H1 (cell line): ENCODE results near the gene HM13. TPM values are rescaled to one million over a fixed set of nuclear protein-coding genes. Genes with fewer than 3 reads are reported as not detected.

Experiments
- CTCF ChIA-PET: fragments of 300-600 bp; sonication (Branson Sonifier 250); formaldehyde crosslinking; loops from one replicate; lab custom pipeline; 2021; ENCODE audit not compliant: partially characterized antibody; lab: Charles Lee
- POLR2A ChIA-PET: fragments of 300-600 bp; sonication (Branson Sonifier 250); formaldehyde crosslinking; loops from one replicate; lab custom pipeline; 2021; ENCODE audit warnings: inconsistent platforms; ENCODE audit not compliant: partially characterized antibody; lab: Charles Lee
- DNase-seq, 2 experiments: peaks; one replicate each; pipeline versions ENCODE4 v3.0.0 to v3.0.0-alpha.2; 2010 to 2022; ENCODE audit warnings: low spot score in 2 of 2, low read depth in 1 of 2, mixed read lengths in 1 of 2
- FAIRE-seq: peaks from 2 replicates; lab custom pipeline; 2011; peaks lifted over from hg19 to GRCh38; lab: Jason Lieb, UNC
- H2AFZ ChIP-seq: 2 replicates; pipeline ENCODE4 v1.8.1; 2012; ENCODE audit warnings: low read length, inconsistent platforms
- H2AK5ac ChIP-seq: 2 replicates; pipeline ENCODE4 v1.6.1; 2013; ENCODE audit warnings: low read depth, low read length
- H2BK120ac ChIP-seq: replicated peaks from 2 replicates; pipeline ENCODE3; 2013; ENCODE audit warnings: low read depth, low read length, inconsistent platforms
- H2BK12ac ChIP-seq: 2 replicates; pipeline ENCODE4 v1.6.1; 2013; ENCODE audit warnings: low read depth, low read length
- H2BK15ac ChIP-seq: 2 replicates; pipeline ENCODE4 v1.6.1; 2013; ENCODE audit warnings: low read length
- H2BK20ac ChIP-seq: 2 replicates; pipeline ENCODE4 v1.6.1; 2013; ENCODE audit warnings: low read length
- H2BK5ac ChIP-seq: 2 replicates; pipeline ENCODE4 v1.6.1; 2013; ENCODE audit warnings: low read depth, low read length
- H3K14ac ChIP-seq: 2 replicates; pipeline ENCODE4 v1.6.1; 2013; ENCODE audit warnings: inconsistent platforms; ENCODE audit not compliant: insufficient read length
- H3K18ac ChIP-seq: 2 replicates; pipeline ENCODE4 v1.6.1; 2013; ENCODE audit warnings: low read length; ENCODE audit errors: extremely low read depth
- H3K23ac ChIP-seq: 2 replicates; pipeline ENCODE4 v1.6.1; 2013; ENCODE audit warnings: inconsistent platforms; ENCODE audit not compliant: insufficient read length
- H3K23me2 ChIP-seq: 2 replicates; pipeline ENCODE4 v1.6.1; 2013; ENCODE audit warnings: low read depth, low read length
- H3K27ac ChIP-seq: 2 replicates; pipeline ENCODE4 v1.6.1; 2011; ENCODE audit warnings: low read depth, low read length, inconsistent platforms
- H3K27me3 ChIP-seq, 4 experiments: replicated peaks in 1 of 4; 1 replicate in 1 of 4; 2 replicates in 3 of 4; pipeline versions ENCODE4 v1.6.1 to v1.8.1; 2011 to 2013; ENCODE audit warnings: low read length in 3 of 4, mild to moderate bottlenecking in 3 of 4, inconsistent platforms in 2 of 4, mixed read lengths in 2 of 4, moderate library complexity in 1 of 4; ENCODE audit not compliant: control insufficient read depth in 3 of 4, insufficient read depth in 3 of 4; ENCODE audit errors: extremely low read depth in 1 of 4
- H3K36me3 ChIP-seq, 4 experiments: 2 replicates each; pipeline versions ENCODE4 v1.6.1 to v1.8.1; 2011 to 2013; ENCODE audit warnings: mild to moderate bottlenecking in 4 of 4, low read length in 3 of 4, moderate library complexity in 2 of 4, control low read depth in 1 of 4, inconsistent platforms in 1 of 4; ENCODE audit not compliant: insufficient read depth in 4 of 4, control insufficient read depth in 2 of 4
- H3K4ac ChIP-seq: replicated peaks from 2 replicates; pipeline ENCODE3; 2013; ENCODE audit warnings: low read length, low read depth, mixed read lengths, inconsistent platforms; ENCODE audit not compliant: insufficient read length
- H3K4me1 ChIP-seq, 4 experiments: replicated peaks in 1 of 4; 1 replicate in 1 of 4; 2 replicates in 3 of 4; pipeline versions ENCODE4 v1.6.1 to v1.8.1; 2011 to 2013; ENCODE audit warnings: low read length in 3 of 4, inconsistent platforms in 2 of 4, mixed read lengths in 1 of 4; ENCODE audit not compliant: insufficient read depth in 4 of 4, control insufficient read depth in 3 of 4
- H3K4me2 ChIP-seq, 2 experiments: 2 replicates each; pipeline versions ENCODE4 v1.6.1 to v1.8.1; 2011 to 2013; ENCODE audit warnings: low read depth in 2 of 2, low read length in 2 of 2, control low read depth in 1 of 2, inconsistent platforms in 1 of 2, mild to moderate bottlenecking in 1 of 2; ENCODE audit not compliant: insufficient read depth in 1 of 2
- H3K4me3 ChIP-seq, 4 experiments: fragments of 200-600, 300-600 bp in 1 of 4; sonication (generic), shearing (Covaris generic), sonication (Bioruptor Twin) in 1 of 4; 2 replicates each; pipeline versions ENCODE4 v1.5.1 to v1.8.1; 2011 to 2016; ENCODE audit warnings: low read length in 4 of 4, low read depth in 3 of 4, control low read depth in 2 of 4, inconsistent platforms in 2 of 4, mild to moderate bottlenecking in 2 of 4, mixed read lengths in 1 of 4, moderate library complexity in 1 of 4; ENCODE audit not compliant: insufficient read depth in 2 of 4; ENCODE audit errors: extremely low read depth in 1 of 4
- H3K56ac ChIP-seq: replicated peaks from 2 replicates; pipeline ENCODE3; 2013; ENCODE audit warnings: low read depth, mild to moderate bottlenecking, mixed read lengths, low read length, inconsistent platforms; ENCODE audit not compliant: insufficient read length
- H3K79me1 ChIP-seq: 2 replicates; pipeline ENCODE4 v1.6.1; 2013; ENCODE audit warnings: low read depth, low read length, control low read depth
- H3K79me2 ChIP-seq, 2 experiments: 2 replicates each; pipeline versions ENCODE4 v1.6.1 to v1.8.1; 2012 to 2013; ENCODE audit warnings: low read length in 2 of 2, mild to moderate bottlenecking in 2 of 2, inconsistent platforms in 1 of 2; ENCODE audit not compliant: insufficient read depth in 2 of 2, control insufficient read depth in 1 of 2
- H3K9ac ChIP-seq, 4 experiments: replicated peaks in 1 of 4; 1 replicate in 1 of 4; 2 replicates in 3 of 4; pipeline versions ENCODE4 v1.6.1 to v1.8.1; 2011 to 2013; ENCODE audit warnings: low read depth in 3 of 4, low read length in 3 of 4, control low read depth in 2 of 4, mild to moderate bottlenecking in 2 of 4, moderate library complexity in 2 of 4, inconsistent platforms in 1 of 4; ENCODE audit errors: extremely low read depth in 1 of 4
- H3K9me3 ChIP-seq, 2 experiments: 2 replicates each; pipeline versions ENCODE4 v1.6.1 to v1.8.1; 2012 to 2013; ENCODE audit warnings: mild to moderate bottlenecking in 2 of 2, moderate library complexity in 2 of 2, control low read depth in 1 of 2, inconsistent platforms in 1 of 2, low read depth in 1 of 2, low read length in 1 of 2, mixed read lengths in 1 of 2; ENCODE audit not compliant: insufficient read depth in 2 of 2
- H4K20me1 ChIP-seq, 2 experiments: replicated peaks in 1 of 2; 2 replicates each; pipeline versions ENCODE3 to v1.8.1; 2011 to 2013; ENCODE audit warnings: inconsistent platforms in 2 of 2, low read length in 2 of 2, mild to moderate bottlenecking in 1 of 2; ENCODE audit not compliant: insufficient read depth in 2 of 2, control insufficient read depth in 1 of 2
- H4K5ac ChIP-seq: 2 replicates; pipeline ENCODE4 v1.6.1; 2013; ENCODE audit warnings: low read length, low read depth, mixed read lengths, inconsistent platforms; ENCODE audit not compliant: insufficient read length
- H4K8ac ChIP-seq: 2 replicates; pipeline ENCODE4 v1.8.0; 2013; ENCODE audit warnings: mild to moderate bottlenecking, moderate library complexity, low read length, inconsistent platforms; ENCODE audit not compliant: insufficient read depth; ENCODE audit errors: extremely low read depth
- H4K91ac ChIP-seq: replicated peaks from 2 replicates; pipeline ENCODE3; 2013; ENCODE audit warnings: low read length, mixed read lengths, inconsistent platforms; ENCODE audit not compliant: insufficient read length
- CEBPB ChIP-seq: IDR thresholded peaks from 2 replicates; pipeline ENCODE4 v1.6.1; 2012; ENCODE audit warnings: low read depth, low read length
- CREB1 ChIP-seq: IDR thresholded peaks from 2 replicates; pipeline ENCODE4 v1.6.1; 2012; ENCODE audit warnings: inconsistent platforms
- CTBP2 ChIP-seq: IDR thresholded peaks from 2 replicates; pipeline ENCODE4 v1.7.0; 2011; ENCODE audit warnings: borderline replicate concordance, mild to moderate bottlenecking, moderate library complexity, mixed read lengths, low read length; ENCODE audit not compliant: insufficient read depth, insufficient read length
- E2F6 ChIP-seq: IDR thresholded peaks from 2 replicates; pipeline ENCODE4 v1.6.1; 2012; ENCODE audit warnings: inconsistent platforms
- EZH2 ChIP-seq: fragments of 200-600 bp; sonication (generic); IDR thresholded peaks from 2 replicates; pipeline ENCODE4 v1.7.1; 2012; ENCODE audit warnings: low read depth, mild to moderate bottlenecking, moderate library complexity, low read length, inconsistent platforms; ENCODE audit not compliant: severe bottlenecking
- MAX ChIP-seq: IDR thresholded peaks from 2 replicates; pipeline ENCODE4 v1.6.1; 2012; ENCODE audit warnings: inconsistent platforms
- POLR2A ChIP-seq, 2 experiments: IDR thresholded peaks; 1 replicate in 1 of 2; 2 replicates in 1 of 2; pipeline ENCODE4 v1.6.1; 2011; ENCODE audit warnings: low read depth in 2 of 2, low read length in 2 of 2, mild to moderate bottlenecking in 2 of 2; ENCODE audit errors: control extremely low read depth in 1 of 2
- USF2 ChIP-seq: IDR thresholded peaks from 2 replicates; pipeline ENCODE4 v1.6.1; 2011; ENCODE audit warnings: low read length, improper control_type of control experiment
- WGBS, 2 experiments: shearing (Covaris generic) in 1 of 2; methylation state at CpG; one replicate each; pipeline versions ENCODE4 v1.1.6 to v1.1.7; 2013 to 2015; ENCODE audit warnings: low lambda C conversion rate in 2 of 2, mixed read lengths in 2 of 2, inconsistent platforms in 1 of 2, low coverage in 1 of 2, missing lambda C conversion rate in 1 of 2; ENCODE audit not compliant: insufficient replicate concordance in 2 of 2, insufficient coverage in 1 of 2, insufficient read length in 1 of 2; ENCODE audit errors: extremely low coverage in 1 of 2, missing lambda C conversion rate in 1 of 2; 5-methylcytosine and 5-hydroxymethylcytosine counted together
- polyA plus RNA-seq, 7 experiments: library from polyadenylated mRNA; depleted of rRNA in 3 of 7; stranded (reverse) in 5 of 7; unstranded in 2 of 7; fragments of >200 nt in 5 of 7; fragments of 200-250 nt in 2 of 7; gene quantifications; 1 replicate in 5 of 7; 2 replicates in 1 of 7; 4 replicates in 1 of 7; pipeline versions ENCODE4 v1.2.1 to v1.2.3, GENCODE V29; 2011 to 2013; ENCODE audit warnings: missing spikeins in 2 of 7, mixed read lengths in 2 of 7
- total RNA-seq: library from RNA; stranded (reverse); fragmentation: NEBNext Ultra II Directional; extraction: Animal tissue kit (Norgen Biotek cat#: 25700); gene quantifications from 2 replicates; pipeline ENCODE4 v1.2.1, GENCODE V29; 2021

The HM13 gene
- total and polyA plus RNA-seq, 2 of the 8 experiments (the other 6 are each of a cell fraction or from before 2014, with no cell fraction given), result 118 to 183 TPM

- H3K79me1 ChIP-seq, result no peaks in the 10 kb centered on the region
- H4K5ac ChIP-seq, result peak overlapping the region; percentile 44
- peak overlapping the region; percentile 40; the same call in 1 of the 2 replicates for H2BK15ac ChIP-seq
- no peak overlapping the region for H3K14ac ChIP-seq
- H3K4me1 ChIP-seq, result peaks cover 19 to 41% (median 31%) of the 10 kb centered on the region in 4 experiments
- peak overlapping the region; percentile 72 to 99 (median 88) for H3K4me3 ChIP-seq
- WGBS, 2 experiments, result 31% methylated on average over 8 of the region's 8 CpGs; no CpG with 5 or more reads in 1 of the 2 experiments
- peaks cover 0 to 9% of the 10 kb centered on the region in 2 experiments for H4K20me1 ChIP-seq
- peaks cover 10% of the 10 kb centered on the region for H3K23me2 ChIP-seq
- H2BK12ac ChIP-seq, result peak overlapping the region; percentile 83
- H3K27me3 ChIP-seq, result peaks cover 0 to 4% (median 0%) of the 10 kb centered on the region in 4 experiments; a peak in 2 of 7 replicates
- H3K56ac ChIP-seq, result no peak overlapping the region
- H3K18ac ChIP-seq, result peak overlapping the region; percentile 1
- FAIRE-seq, result no peak
- peak overlapping the region; percentile 35 for H4K91ac ChIP-seq
- peak overlapping the region; percentile 64; the same call in 1 of the 2 replicates for H4K8ac ChIP-seq
- DNase-seq, result peak in 1 of 2 experiments; percentile 62
- peak overlapping the region; percentile 26 for H2BK120ac ChIP-seq
- H2AFZ ChIP-seq, result no peak overlapping the region
- no peaks in the 10 kb centered on the region for H3K9me3 ChIP-seq
- H3K4ac ChIP-seq, result peak overlapping the region; percentile 49
- peak overlapping the region; percentile 12; the same call in 1 of the 2 replicates for H3K27ac ChIP-seq
- peak overlapping the region; percentile 67 for H2BK20ac ChIP-seq
- H2BK5ac ChIP-seq, result peak overlapping the region; percentile 86; the same call in 1 of the 2 replicates
- no peak overlapping the region for H3K23ac ChIP-seq
- peak overlapping the region; percentile 80 to 88 for H3K4me2 ChIP-seq
- peak overlapping the region; percentile 16 to 95 (median 52) for H3K9ac ChIP-seq
- H3K36me3 ChIP-seq, result peaks cover 0 to 11% (median 0%) of the 10 kb centered on the region in 4 experiments; a peak in 1 of 8 replicates
- POLR2A ChIA-PET, result interaction anchor here (0.6 to 26.1 kb wide), 17 partner anchors 8 to 134 kb away, joined by 3 to 1033 read pairs (median 3); partner anchors contain the start of gene BCL2L1
- peak overlapping the region; percentile 87; the same call in 1 of the 2 replicates for H2AK5ac ChIP-seq
- CTCF ChIA-PET, result interaction anchor here (0.6 to 32.8 kb wide), 3 partner anchors 14 to 41 kb away, joined by 3 to 1559 read pairs (median 5); no protein-coding TSS in a partner anchor
- peaks cover 8 to 20% of the 10 kb centered on the region in 2 experiments; a peak in 3 of 4 replicates for H3K79me2 ChIP-seq
- TF ChIP-seq POLR2A (IDR thresholded peaks at IDR 0.05; ENCODE audit: control extremely low read depth in 1 of 2, low read depth in 2 of 2, low read length in 2 of 2), result peak in 1 of 2 experiments; percentile 73; a peak in 2 of 3 replicates
- no peak for TF ChIP-seq E2F6
- TF ChIP-seq CEBPB, result peak; percentile 83
- TF ChIP-seq MAX, result peak; percentile 30; the same call in 1 of the 2 replicates
- peak; percentile 37; the same call in 1 of the 2 replicates for TF ChIP-seq CREB1
- no peak for TF ChIP-seq CTBP2
- 0 out of 2 replicates have a peak, but pooled peaks have one; percentile 3 for TF ChIP-seq USF2
- no peak for TF ChIP-seq EZH2
Measured at GRCh38 chr20:31606804-31607639, 92.8 kb downstream of the HM13 start.
